ENCODE data around the gene RAB4A.

- TF ChIP-seq POLR2A (IDR thresholded peaks at IDR 0.05; ENCODE audit: low read depth, low read length) (no peak), CTCF (conservative IDR thresholded peaks at IDR 0.05; ENCODE audit: low read depth, low read length) (no peak), MAZ (IDR thresholded peaks at IDR 0.05; ENCODE audit: borderline replicate concordance, low read depth, low read length) (no peak), RFX5 (IDR thresholded peaks at IDR 0.05; ENCODE audit: low read depth, low read length) (no peak), USF2 (IDR thresholded peaks at IDR 0.05; ENCODE audit: low read depth, low read length) (no peak), RCOR1 (IDR thresholded peaks at IDR 0.05; ENCODE audit: insufficient replicate concordance, low read length) (no peak)
These were observed 78.8 kb downstream of the RAB4A start for GRCh38 chr1:229349463-229350385.

All from IMR-90 (cell line).